ENCODE measurements around the gene BLOC1S5.
"Not testable (repeated sequence)": the region's sequence is repeated elsewhere in the genome, so short reads cannot be mapped to it uniquely, and the experiment has no call there.

Gene BLOC1S5

DNA sequence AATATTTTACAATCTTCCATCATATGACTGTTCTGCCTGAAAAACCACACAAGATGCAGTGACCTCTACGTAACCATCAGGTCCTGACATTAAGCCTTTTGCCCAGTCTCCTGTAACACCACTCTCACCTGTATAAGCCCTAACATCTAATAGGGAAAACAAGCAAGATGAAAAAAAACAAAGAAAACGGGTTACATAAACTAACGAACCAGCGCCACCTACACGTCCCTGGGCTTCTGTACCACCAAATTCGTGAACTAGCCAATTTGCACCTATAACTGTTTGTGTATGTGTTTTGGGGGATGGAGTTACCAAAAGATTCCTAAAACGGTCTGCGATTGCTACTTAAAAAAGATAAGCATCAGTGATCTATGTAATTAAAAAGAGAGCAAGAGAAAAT is 70.2 kb downstream of the BLOC1S5 start:
- no peak for DNase-seq (ENCODE audit: low read depth, low spot score)

DNA sequence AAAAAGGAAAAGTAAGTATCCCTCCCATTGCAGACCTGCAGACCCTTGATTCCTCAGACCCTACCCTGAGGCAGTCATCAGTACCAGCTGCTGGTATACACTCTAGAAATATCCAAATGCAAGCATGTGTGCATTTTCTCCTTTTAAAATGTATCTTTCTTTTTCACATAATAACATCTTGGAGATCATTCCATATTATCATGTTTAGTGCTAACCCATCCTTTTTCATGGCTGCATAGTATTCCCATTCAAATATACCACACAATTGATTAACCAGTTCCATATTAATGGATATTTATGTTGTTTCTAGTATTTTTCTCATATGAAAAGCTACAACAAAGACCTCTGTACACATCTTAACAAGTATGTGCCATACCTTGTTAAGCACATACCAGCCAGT is 70.8 kb downstream of the BLOC1S5 start:
- DNase-seq (ENCODE audit: low read depth, low spot score): no peak

DNA sequence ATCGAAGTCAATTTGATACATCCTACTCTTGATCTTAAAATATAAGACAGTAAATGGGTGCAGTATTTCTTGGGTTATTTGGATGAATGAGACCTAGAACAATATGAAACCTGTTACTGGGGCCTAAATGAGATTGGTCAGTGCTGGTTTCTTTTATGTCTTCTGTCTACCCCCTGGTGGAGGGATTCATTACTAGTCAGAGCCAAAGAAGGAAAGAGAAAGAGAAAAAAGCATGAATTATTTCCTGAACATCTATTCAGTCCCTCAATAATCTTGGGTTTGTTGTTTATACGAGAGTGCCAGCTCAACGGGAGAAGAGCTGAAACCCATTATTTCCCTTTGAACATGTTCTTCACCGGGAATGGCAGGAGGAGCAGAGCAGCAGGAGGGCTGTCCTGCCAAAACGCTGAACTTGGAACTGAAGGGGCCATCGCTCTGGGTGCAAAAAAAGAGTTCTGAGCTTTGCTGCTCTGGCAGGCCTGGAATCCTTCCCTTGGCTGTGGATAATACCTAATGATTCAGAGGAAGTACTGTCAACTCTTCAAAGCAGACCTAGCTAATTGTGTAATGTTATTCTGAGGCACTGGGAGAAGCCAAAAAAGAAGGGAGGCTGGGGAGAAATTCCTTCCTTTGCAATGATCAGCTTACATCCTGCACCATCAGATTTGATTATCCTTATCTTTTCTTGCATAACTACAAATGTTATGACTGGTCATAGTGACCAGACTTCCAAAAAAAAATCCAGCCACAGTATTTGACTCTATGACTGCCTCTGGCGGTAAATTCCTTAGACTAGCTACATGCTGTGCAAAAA is 72.0 kb downstream of the BLOC1S5 start:
- DNase-seq (ENCODE audit: low read depth, low spot score): no peak

DNA sequence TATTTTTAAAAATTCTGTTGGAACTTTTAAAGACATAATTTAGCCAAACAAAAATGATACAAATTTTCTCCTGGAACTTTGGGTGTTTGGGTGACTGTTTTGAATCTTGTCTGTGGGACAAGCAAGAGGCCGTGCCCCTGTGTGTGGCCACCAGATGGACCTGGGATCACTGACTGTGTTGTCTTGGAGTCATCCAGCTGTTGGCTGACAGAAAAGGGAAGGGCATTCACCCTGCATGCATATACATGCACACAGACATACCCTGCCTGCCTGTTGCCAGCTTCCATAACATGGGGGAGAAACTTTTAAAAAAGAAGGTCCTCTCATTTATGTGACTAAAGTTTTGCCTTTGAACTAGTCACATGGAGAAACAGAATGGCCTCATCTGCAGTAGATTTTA is 72.7 kb downstream of the BLOC1S5 start:
- DNase-seq (ENCODE audit: low read depth, low spot score): no peak

DNA sequence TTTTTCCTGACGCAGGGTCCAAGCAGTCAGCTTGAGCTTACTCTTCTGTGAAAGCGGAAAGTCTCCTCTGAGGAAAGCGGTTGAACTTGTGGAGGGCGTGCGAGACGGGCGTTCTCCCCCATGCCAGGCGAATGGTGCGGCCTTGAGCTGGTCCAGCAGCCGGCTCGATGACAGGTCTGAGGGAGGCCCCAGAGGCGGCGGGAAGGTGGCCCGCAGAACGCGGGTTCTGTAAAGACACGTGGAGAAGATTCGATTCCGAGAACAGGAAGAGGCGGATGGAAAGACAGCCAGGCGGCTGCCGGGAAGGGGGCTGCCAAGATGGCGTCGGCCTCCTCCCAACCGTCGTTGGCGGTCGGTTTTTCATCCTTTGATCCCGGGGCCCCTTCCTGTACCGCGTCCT is 78.0 kb downstream of the BLOC1S5 start:
- no peak for DNase-seq (ENCODE audit: low read depth, low spot score)

DNA sequence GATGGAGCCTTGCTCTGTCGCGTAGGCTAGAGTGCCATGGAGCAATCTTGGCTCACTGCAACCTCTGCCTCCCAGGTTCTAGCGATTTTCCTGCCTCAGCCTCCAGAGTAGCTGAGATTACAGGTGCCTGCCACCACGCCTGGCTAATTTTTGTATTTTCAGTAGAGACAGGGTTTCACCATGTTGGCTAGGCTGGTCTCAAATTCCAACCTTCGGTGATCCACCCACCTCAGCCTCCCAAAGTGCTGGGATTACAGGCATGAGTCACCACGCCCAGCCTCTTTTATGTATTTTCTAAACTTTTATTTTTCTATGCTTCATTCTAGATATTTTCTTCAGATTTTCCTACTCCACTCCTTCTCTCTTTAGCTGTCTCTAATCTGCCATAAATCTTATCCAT is 80.2 kb downstream of the BLOC1S5 start:
- DNase-seq (ENCODE audit: low read depth, low spot score): not testable (repeated sequence)

DNA sequence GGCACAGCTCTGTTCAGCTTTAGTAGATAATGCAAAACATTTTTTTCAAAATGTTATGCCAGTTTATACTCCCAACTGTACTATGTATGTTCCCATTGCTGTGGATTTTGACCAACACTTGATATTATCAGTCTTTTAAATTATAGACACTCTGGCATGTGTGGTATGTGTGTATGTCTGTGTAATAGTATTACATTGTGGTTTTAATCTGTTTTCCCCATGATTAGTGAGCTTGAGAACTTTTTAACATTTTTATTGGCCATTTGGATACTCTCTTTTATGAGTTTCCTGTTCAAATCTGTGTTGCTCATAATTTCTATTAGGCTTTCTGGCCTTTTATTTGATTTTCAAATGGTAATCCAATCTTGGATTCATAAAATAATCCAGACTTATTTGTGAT is 84.4 kb downstream of the BLOC1S5 start:
- DNase-seq (ENCODE audit: low read depth, low spot score): no peak

DNA sequence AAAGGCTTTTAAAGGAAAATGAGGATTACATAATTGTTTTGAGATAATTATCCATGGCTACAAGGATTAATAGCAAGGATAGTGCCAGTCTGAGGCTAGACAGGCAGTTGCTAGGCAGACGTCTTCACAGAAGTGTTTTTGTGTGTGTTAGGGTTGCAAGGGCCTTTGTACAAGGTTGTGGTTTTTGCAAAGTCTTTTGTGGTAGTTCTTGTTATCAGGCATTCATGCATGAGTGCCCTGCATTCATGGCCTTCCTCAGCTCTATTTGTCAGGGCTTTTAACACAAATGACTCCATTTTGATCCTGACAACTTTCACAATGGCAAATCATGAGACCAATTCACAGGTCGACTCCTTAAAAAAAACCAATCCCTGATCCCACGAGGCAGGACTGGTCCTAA is 85.5 kb downstream of the BLOC1S5 start:
- DNase-seq (ENCODE audit: low read depth, low spot score): no peak

DNA sequence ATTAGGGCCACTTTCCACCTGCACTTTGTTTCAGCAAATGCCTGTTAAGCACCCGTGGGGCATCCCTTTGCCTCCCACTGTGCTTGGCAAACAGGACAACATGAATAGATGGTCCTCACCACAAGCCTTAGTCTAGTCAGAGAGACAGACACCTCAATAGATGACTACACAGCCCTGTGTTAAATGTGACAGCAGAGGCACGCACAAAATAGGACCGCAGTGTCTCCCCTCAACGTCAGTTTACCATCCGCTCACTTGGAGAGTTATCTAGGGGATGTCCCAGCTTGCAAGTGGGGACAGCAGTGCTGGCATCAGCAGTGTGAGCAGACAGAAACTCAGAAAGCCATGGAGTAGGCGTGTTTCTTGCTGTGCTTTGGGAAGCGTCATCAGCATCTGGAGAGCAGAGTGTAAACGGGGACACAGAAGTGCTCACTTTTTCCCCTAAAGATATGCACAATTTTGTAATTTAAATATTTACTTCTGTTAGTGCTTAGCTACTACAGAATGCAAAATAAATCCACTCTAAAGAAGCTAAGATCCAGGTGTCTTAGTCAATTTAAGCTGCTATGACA is 87.6 kb downstream of the BLOC1S5 start:
- no peak for DNase-seq (ENCODE audit: low read depth, low spot score)

DNA sequence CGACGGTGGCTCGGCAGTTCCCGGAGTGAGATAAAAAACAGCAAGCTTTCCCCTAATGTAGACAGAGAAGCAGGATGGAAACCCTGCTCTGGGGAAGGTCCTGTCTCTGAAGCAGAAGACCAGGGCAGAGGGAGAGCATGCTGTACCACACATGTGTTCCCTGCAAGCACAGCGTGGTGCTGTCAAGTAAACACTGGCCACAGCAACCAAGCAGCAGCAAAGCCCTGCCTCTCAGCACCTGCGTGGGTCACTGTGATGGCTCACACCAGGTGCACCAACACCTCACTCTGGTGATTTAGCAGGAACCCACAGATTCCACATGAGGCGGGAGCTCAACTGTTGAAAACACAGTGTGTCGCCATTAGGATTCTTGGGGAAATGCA is 88.4 kb downstream of the BLOC1S5 start:
- no peak for DNase-seq (ENCODE audit: low read depth, low spot score)

DNA sequence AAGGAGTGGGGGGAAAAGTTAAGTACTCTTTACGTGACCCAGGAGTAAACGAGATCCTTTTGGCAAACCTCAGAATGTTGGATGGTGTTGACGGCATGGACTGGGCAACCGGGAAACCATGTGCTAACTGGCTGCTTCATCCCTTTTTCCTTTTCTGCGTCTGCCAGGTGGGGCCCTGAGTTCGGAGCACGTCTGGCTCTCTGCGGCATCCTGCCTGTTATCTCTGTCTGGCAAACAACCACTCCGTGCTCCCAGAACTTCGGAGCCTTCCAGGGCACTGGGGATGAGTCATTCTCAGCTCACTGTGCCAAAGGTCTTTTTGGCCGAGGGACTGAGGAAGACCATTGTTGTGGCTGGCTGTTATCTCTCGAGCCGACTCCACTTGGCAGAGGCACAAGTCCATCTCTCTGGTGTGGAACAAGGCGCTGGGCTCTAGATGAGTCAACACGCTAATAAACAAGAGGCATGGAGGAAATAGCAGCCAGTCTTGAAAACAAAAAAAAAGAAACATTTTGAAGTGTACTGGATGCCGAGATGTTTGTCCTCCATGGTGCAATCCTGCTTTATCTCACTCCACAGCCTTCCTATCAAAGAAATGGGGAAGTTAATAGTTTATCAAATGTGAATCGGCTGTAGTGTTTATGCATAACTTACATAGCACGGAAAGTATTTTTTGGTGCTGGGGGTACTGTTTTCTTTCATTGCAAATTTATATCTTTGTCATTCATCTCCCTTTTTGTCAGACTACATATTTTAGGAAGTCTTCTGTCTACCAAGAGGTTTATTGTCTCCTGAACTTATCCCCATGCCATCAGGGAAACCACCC is 89.0 kb downstream of the BLOC1S5 start:
- no peak for DNase-seq (ENCODE audit: low read depth, low spot score)

DNA sequence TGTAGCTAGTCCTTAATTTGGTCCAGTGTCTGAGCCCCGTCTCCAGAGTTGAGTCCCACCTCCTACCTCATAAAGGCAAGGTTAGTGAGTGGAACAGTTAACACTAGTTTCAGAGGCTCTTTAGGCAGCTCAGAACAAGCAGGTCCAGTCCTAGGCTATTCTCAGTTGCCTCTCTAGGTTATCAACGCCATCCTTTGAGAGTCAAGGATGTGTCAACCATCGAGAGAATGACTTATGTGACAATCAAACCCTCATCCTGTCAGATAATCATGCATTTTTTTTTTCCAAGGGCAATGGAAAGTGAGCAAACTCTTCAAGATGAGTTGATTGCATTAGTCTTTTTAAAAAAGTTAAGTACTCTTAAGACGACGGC is 89.6 kb downstream of the BLOC1S5 start:
- no peak for DNase-seq (ENCODE audit: low read depth, low spot score)

DNA sequence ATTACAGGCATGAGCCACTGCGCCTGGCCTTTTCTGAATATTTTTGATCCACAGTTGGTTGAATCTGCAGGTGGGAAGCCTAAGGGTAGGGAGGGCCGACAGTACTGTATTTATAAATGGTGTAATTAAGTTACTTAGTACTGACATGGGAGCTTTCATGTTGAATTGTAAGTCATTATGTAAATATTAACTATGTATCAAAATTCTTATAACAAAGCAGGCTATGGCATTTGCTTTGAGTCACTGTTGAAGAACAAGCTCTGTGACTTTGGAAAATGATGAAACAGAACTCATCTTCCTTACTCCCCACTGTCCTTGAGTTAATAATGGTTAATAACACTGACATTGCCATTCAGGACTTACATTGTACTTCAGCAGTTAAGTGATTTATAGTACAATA is 90.6 kb downstream of the BLOC1S5 start:
- DNase-seq (ENCODE audit: low read depth, low spot score): no peak

DNA sequence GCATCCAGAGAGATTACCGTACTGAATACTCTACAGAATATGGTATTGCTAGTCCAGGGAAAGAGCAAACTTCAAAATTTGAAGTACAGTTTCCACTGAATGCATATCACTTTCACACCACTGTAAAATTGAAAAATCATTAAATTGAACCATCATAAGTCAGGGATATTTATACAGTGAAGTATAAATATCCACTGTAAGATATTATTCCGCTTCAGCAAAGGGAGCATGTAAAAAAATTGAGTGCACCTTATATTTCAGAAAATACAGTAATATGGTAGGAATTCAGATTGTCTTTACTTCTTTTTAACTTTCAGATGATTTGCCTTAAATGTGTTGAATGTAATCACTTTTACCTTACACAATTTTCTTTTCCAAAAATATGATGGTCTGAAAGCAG is 92.7 kb downstream of the BLOC1S5 start:
- no peak for DNase-seq (ENCODE audit: low read depth, low spot score)

DNA sequence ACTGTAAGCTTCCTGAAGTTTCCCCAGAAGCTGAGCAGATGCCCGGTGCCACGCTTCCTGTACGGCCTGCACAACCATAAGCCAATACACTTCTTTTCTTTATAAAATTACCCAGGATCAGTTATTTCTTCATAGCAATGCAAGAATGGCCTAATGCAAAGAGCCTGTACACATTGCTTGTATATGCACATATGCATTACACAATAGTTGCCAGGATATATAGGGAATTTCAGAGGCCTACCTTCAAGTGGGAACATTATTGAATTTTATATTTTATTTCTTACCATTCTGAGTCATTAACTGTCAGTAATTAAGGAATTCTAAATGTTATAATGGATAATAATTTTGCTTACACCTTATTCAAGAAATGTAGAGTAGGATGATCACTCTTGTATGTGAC is 93.6 kb downstream of the BLOC1S5 start:
- DNase-seq (ENCODE audit: low read depth, low spot score): no peak

Measured in iPS DF 19.7 (cell line).